ENCODE data around the gene CEP192. TPM values are rescaled to one million over a fixed set of nuclear protein-coding genes. Genes with fewer than 3 reads are reported as not detected.

The CEP192 gene
- total and polyA plus RNA-seq, 2 donors (not counting 1 experiment from before 2014, with no cell fraction given): 39.3 to 47.3 TPM

- Mint-ChIP-seq H3K9me3 (ENCODE audit: insufficient read depth) (no peaks in the 10 kb centered on the region), H3K4me3 (peak within 1 kb of the TSS; percentile 96), H3K4me1 (peaks cover 29% of the 10 kb centered on the region), H3K27ac (peak within 1 kb of the TSS; percentile 94), H3K27me3 (no peaks in the 10 kb centered on the region)
- intact Hi-C loops (cut with micrococcal nuclease): loop anchor here (1.0 to 5.0 kb wide), 8 partner anchors 44 to 965 kb away; partner anchors contain the start of genes AFG3L2, CEP192, CEP76 and IMPA2
- Histone ChIP-seq H2AFZ (ENCODE audit: insufficient read depth, low read depth, low read length, poor library complexity, severe bottlenecking) (peak within 1 kb of the TSS; percentile 100), H3K36me3 (replicated peaks in 1 of 2; ENCODE audit: control extremely low read depth in 1 of 2, control insufficient read depth in 1 of 2, extremely low read depth in 1 of 2, insufficient read depth in 2 of 2, low read length in 1 of 2) (no peaks in the 10 kb centered on the region), H3K4me2 (replicated peaks; ENCODE audit: low read depth, low read length, poor library complexity, severe bottlenecking) (peak within 1 kb of the TSS; percentile 99), H3K79me2 (ENCODE audit: control insufficient read depth, insufficient read depth, low read length) (peaks cover 26% of the 10 kb centered on the region), H3K27ac (ENCODE audit: low read length in 2 of 2) (peak within 1 kb of the TSS; percentile 88 to 89), H3K27me3 (replicated peaks in 1 of 4; ENCODE audit: control extremely low read depth in 1 of 4, control insufficient read depth in 3 of 4, insufficient read depth in 4 of 4, low read length in 3 of 4) (no peaks in the 10 kb centered on the region), H3K4me1 (ENCODE audit: control insufficient read depth in 2 of 2, insufficient read depth in 2 of 2, low read length in 2 of 2) (peaks cover 5 to 22% of the 10 kb centered on the region in 2 donors), H3K9ac (ENCODE audit: low read length) (peak within 1 kb of the TSS; percentile 89), H3K9me3 (ENCODE audit: control extremely low read depth in 1 of 3, control insufficient read depth in 2 of 3, insufficient read depth in 1 of 3, low read length in 2 of 3) (no peaks in the 10 kb centered on the region), H3K4me3 (ENCODE audit: control extremely low read depth in 1 of 5, extremely low read depth in 1 of 5, insufficient read depth in 1 of 5, low read depth in 2 of 5, low read length in 4 of 5) (peak within 1 kb of the TSS; percentile 69 to 97 (median 75)), H4K20me1 (ENCODE audit: control insufficient read depth, insufficient read depth, low read length, poor library complexity, severe bottlenecking) (peaks cover 22% of the 10 kb centered on the region)
- ChIA-PET POLR2A (interaction anchor here (0.6 to 2.1 kb wide), 7 partner anchors 13 to 570 kb away, joined by 3 to 9 read pairs (median 4); partner anchors contain the start of genes AFG3L2, CEP192 and PRELID3A), CTCF (interaction anchor here (1.2 to 1.9 kb wide), 3 partner anchors 43 to 221 kb away, joined by 3 to 5 read pairs (median 4); partner anchors contain the start of gene CEP192)
- peak; percentile 91 for ATAC-seq (ENCODE audit: low read depth)
- TF ChIP-seq EZH2 (IDR thresholded peaks at IDR 0.05; ENCODE audit: borderline replicate concordance, insufficient read depth, low read depth, low read length, poor library complexity, severe bottlenecking): no peak
- TF ChIP-seq CTCF (IDR thresholded peaks at IDR 0.05): no peak
- WGBS (ENCODE audit: insufficient coverage): 0% methylated on average over 34 of the region's 58 CpGs
- no peak for DNase-seq
These were observed 43.7 kb upstream of the CEP192 start, which contains the start of gene SEH1L for GRCh38 chr18:12947285-12948049. TSS of gene SEH1L (plus strand) at chr18:12948011. CDS start at chr18:12948122, 111 bp downstream.
